CD1c-positive myeloid dendritic cell (primary cell): ENCODE measurements around the gene SUPT5H.
"Not testable (repeated sequence)": the region's sequence is repeated elsewhere in the genome, so short reads cannot be mapped to it uniquely, and the experiment has no call there.

Experiments used
- DNase-seq: peaks from one replicate; pipeline ENCODE4 v3.0.0-alpha.2; 2016; ENCODE audit errors: extremely low spot score

SUPT5H gene

GRCh38 chr19:39465956-39466747 lies 20.8 kb downstream of the SUPT5H start:
- DNase-seq = no peak

GRCh38 chr19:39467941-39468340 lies 22.6 kb downstream of the SUPT5H start:
- no peak for DNase-seq

GRCh38 chr19:39469036-39469435 lies 23.7 kb downstream of the SUPT5H start:
- DNase-seq = no peak

GRCh38 chr19:39469567-39469966 lies 24.2 kb downstream of the SUPT5H start:
- no peak for DNase-seq

GRCh38 chr19:39470724-39471339 lies 25.4 kb downstream of the SUPT5H start:
- DNase-seq = no peak

GRCh38 chr19:39471756-39472536 lies 26.6 kb downstream of the SUPT5H start:
- no peak for DNase-seq

GRCh38 chr19:39472746-39473442 lies 27.5 kb downstream of the SUPT5H start:
- DNase-seq = no peak

GRCh38 chr19:39473443-39473960 lies 28.1 kb downstream of the SUPT5H start:
- no peak for DNase-seq

GRCh38 chr19:39474139-39474620 lies 28.8 kb downstream of the SUPT5H start:
- peak; percentile 58 for DNase-seq

- DNase-seq = no peak
Observed at GRCh38 chr19:39475748-39476147, 30.4 kb downstream of the SUPT5H start.

- DNase-seq = not testable (repeated sequence)
Observed at GRCh38 chr19:39479319-39479801, 34.0 kb downstream of the SUPT5H start.

- peak; percentile 15 for DNase-seq
Observed at GRCh38 chr19:39479916-39480315, 34.5 kb downstream of the SUPT5H start.

GRCh38 chr19:39480337-39481228 lies 35.2 kb downstream of the SUPT5H start, which contains the start of gene TIMM50:
Gene TIMM50, plus strand, starts transcription at chr19:39480838. Its CDS starts 16 bp downstream, at chr19:39480854.
- peak; percentile 98 for DNase-seq

GRCh38 chr19:39481229-39481545 lies 35.8 kb downstream of the SUPT5H start:
- peak; percentile 9 for DNase-seq

- DNase-seq = no peak
Observed at GRCh38 chr19:39481676-39482075, 36.3 kb downstream of the SUPT5H start.

- no peak for DNase-seq
Observed at GRCh38 chr19:39483141-39483540, 37.8 kb downstream of the SUPT5H start.

- no peak for DNase-seq
Observed at GRCh38 chr19:39489756-39490155, 44.4 kb downstream of the SUPT5H start.

GRCh38 chr19:39492225-39492624 lies 46.8 kb downstream of the SUPT5H start:
- no peak for DNase-seq

- DNase-seq = no peak
Observed at GRCh38 chr19:39492788-39493187, 47.4 kb downstream of the SUPT5H start.

GRCh38 chr19:39494661-39495060 lies 49.3 kb downstream of the SUPT5H start:
- DNase-seq = no peak
